ENCODE data around the gene CCDC88C.

Gene CCDC88C

DNA sequence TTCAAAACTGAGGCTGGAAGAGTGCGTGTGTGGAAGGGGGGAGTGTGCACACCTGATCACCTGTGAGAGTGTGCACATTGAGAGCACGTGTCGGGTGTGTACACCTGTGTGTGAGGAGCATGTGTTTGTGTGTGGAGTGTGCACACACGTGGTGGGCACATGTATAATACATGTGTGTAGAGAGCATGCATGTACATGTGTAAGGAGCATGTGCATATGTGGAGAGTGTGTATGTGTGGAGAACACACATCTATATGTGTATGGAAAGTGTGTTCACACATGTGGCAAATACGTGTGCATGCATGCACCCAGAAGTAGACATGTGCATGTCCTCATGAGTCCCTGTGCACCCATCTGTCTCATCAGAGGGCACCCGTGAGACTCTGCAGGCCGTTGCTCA is 110.0 kb downstream of the CCDC88C start:
- no peak for DNase-seq (ENCODE audit: low read depth in 2 of 2)

DNA sequence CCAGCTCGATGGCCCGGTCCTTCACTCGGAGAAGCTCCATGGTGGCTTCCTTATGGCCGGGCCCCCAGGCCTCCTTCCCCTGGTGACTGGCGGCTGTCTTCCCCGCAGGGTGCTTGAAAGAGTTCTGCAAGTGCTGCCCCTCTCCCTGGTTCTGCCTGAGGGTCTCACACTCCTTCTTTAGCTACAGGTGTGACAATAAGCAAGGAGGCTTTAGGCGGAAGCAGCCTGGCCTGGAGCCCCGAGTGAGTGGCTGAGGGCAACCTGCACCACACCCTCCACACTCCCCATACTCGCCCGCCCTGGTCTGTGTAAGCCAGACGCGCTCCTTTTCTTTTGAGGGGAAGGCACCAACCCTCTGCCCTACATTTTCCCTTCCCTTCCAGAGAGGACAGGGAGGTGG is 110.6 kb downstream of the CCDC88C start:
- no peak for DNase-seq (ENCODE audit: low read depth in 2 of 2)

DNA sequence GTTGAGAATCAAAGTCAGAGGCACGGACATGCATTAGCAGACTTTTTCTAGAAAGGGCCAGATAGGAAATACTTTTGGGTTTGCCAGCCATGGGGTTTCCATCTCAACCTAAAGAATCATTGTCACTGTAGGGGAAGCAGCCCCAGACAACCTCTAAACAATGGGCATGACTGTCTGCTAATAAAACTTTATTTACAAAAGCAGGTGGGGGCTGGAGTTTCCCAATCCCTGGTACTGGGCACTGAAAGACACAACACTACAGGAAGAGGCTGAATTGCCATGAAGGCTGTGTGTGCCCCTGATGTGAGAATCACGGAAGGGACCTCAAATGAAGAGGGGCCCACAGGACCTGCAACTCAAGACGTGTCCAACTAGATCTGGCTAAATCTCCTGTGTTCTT is 111.1 kb downstream of the CCDC88C start:
- DNase-seq (ENCODE audit: low read depth in 2 of 2): no peak

DNA sequence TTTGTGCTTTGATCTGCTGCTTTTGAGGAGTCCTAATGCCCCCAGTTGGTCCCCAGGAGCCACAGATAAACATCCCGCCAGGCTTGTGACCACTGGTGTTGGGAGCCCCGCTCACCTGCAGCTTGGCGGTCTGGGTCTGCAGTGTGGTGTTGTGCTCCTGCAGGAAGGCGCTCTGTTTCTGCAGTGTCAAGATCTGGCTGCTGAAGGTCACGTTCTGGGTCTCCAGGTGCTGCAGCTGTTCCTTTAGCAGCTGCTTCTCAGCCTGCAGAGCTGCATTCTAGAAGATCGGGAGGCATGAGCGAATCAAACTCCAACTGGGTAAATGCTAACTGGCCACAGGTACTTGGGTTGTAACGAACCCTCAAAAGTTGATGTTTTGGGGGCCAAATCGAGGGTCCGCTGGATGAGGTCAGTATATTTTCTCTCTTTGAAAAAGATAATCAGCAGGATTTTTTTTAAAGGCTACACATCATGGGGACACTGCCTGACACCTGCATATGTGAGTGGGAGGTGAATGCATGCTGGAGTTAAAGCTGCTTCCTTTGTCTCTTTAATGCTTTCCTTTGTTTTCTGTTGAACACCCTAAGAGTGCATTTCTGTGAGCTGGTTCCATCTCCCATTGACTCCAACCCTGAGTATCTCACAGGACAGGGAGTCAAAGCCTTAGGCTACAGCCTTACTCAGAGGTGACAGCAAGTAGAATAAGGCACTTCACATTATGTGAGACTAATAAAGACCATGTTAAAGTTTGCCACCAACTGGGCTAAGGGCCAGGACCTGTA is 111.8 kb downstream of the CCDC88C start:
- no peak for DNase-seq (ENCODE audit: low read depth in 2 of 2)

DNA sequence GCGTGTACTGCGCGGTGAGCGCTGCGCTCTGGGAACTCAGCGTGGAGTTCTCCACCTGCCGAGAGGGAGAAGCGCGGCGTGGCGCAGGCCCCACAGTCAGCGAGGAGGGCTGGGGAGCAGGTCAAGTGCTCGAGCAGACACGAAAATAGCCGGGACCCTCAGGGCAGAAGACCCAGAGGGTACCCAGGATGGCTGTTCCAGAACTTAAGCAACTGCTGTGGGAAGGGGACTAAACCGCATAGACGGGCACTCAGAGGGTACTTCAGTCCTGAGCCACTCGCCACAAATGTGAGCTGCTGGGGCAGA is 113.7 kb downstream of the CCDC88C start:
- no peak for DNase-seq (ENCODE audit: low read depth in 2 of 2)

DNA sequence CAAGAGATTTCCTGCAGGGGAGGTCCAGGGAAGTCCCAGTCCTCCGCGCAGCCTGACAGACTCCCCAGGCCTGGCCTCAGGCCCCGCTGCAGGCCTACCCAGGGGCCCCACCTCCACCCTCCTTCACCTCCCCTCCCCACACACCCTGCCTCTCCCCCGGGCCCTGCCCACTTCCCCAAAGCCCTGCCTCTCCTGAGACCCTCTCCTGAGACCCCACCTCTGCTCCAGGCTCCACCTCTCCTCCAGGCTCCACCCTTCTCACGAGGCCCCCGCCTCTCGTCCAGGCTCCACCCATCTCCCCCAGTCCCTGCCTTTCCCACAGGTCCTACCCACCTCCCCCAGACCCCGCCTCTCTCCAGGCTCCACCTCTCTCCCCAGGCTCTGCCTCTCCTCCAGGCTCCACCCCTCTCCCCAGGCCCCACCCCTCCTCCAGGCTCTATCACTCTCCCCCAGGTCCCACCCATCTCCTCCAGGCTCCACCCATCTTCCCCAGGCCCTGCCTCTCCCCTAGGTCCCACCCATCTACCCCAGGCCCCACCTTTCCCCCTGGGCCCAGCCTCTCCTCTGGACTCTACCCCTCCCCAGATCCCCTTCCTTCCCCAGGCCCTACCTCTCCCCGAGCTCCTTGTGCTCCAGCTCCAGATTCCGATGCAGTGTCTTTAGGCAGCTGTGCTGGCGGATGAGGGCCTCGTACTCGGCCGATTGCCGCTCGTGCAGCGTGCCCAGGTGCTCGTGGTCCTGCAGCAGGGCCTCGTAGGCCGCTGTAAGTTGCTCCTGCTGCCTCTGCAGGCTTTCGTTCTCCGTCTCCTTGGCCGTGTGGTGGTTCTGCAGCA is 114.3 kb downstream of the CCDC88C start:
- DNase-seq (ENCODE audit: low read depth in 2 of 2): no peak

DNA sequence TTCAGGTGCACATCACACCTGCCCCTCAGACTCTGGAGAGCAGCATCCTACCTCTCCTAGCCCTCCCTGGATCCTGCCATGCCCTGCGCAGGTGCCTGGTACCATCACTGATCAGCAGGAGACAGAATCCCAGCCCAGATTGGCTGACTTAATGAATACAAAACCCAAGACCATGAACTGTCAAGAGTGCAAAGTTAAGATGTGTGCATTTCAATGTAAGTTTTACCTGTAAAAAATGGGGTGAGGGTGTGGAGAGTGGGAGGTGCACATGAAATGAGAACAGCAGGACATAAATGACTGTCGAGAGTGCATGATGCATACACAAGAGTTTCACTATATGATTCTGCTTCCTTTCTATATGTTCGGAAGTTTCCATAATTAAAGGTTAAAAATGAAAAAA is 115.2 kb downstream of the CCDC88C start:
- no peak for DNase-seq (ENCODE audit: low read depth in 2 of 2)

DNA sequence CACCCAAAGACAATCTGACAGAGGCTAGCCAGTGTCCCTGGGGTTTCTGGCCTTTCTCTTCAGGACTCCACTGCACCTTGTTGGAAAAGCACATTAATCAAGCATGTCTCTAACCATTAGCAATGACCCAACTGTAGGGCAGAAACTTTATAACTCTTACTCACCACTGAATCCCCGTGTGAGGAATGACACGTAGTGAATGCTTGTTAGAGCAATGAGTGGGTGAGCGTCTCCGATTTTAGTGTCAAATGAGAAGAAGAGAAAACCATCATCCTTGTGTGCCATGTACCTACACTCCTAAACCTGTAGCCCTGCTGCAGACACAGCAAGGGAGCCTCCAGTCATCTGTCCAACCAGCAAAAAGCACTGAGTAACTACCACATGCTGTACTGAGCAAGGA is 116.7 kb downstream of the CCDC88C start:
- DNase-seq (ENCODE audit: low read depth in 2 of 2): no peak

DNA sequence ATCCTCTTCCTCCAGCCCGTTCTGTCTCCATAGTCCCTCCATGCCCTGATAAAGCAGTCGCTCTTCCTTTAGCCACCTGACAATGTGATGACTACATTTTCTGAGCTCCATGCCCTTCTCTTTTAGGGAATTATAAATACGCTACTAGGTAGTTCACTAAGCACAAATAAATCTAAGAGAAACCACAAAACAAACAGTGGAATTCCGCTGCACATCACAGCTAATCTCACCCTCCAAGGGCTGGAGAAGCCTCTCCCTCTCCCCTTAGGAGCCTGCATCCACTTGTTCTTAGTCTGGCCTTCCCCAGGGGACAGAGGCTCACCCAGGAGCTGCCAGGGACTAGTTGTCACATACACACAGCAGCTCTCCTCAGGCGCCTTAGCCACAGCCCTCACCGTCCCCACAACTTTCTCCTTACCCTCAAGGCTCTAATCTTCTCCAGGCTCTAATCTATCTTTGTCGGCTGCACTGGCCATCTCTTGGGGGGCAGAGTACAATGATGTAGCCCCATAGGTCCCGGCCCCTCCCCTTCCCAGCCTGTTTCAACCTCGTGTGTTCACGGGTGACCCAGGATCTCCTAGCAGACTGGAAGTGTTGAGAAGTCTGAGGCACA is 117.2 kb downstream of the CCDC88C start:
- DNase-seq (ENCODE audit: low read depth in 2 of 2): no peak

DNA sequence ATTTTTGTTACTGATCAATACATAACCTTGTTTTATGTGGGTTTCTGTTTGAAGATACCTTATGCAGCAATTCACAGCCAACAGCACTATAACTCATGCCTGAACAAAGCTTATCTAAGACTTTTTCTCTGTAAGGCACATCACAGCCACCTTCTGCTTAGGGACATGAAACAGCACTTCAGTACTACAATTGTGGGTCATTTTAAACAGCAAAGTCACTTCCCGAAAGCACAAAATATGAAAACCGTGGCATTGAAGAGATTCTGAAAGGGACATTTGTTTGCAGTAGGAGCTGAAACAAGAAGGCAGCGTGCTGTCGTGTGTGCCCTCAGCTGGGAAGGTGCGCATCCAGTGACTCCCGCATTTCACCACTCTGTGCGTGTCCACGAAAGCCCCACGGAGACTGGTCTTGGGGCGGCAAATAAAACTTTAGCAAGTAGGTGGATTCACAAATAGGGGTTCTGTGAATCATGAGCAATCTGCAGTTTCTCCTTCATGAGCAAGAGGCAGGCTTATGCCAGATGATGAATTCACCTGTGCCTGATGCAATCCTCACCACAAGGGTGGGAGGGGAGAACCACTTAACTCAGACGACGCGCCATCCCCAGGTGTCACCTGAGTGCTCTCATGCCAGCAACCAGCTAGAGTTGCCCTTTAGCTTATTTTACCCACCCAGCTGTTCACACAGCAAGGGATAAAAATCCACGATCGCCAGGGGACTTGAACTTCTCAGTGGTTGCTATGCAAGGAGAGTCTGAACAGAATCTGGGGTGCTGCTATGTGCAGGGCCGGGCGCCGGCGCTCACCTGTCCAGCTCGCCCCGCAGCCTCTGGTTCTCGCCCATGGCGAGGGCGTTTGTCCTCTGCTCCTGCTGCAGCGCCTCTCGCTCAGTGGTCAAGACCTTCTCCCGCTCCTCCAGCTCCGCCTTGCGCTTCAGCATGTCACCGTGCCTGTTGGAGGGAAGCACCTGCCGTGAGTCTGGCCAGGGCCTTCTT is 118.2 kb downstream of the CCDC88C start:
- DNase-seq (ENCODE audit: low read depth in 2 of 2): no peak

DNA sequence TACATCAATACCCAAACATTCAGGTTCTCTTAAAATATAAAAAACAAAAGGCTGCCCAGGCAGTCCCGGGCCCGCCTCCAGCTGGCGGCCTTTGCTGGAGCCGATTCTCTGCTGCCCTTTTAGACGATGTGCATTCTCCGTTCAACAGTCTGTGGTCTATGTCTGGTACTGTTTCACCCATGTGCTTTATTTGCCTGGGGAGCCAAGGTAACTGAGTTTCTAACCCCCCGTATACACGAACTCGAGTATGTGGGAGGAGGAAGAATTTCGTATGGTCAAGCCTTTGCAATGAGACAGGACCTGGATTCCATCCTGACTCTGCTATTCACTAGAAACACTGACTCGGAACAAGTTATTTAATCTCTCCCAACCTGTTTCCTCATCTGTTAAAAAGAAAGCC is 119.0 kb downstream of the CCDC88C start:
- DNase-seq (ENCODE audit: low read depth in 2 of 2): no peak

DNA sequence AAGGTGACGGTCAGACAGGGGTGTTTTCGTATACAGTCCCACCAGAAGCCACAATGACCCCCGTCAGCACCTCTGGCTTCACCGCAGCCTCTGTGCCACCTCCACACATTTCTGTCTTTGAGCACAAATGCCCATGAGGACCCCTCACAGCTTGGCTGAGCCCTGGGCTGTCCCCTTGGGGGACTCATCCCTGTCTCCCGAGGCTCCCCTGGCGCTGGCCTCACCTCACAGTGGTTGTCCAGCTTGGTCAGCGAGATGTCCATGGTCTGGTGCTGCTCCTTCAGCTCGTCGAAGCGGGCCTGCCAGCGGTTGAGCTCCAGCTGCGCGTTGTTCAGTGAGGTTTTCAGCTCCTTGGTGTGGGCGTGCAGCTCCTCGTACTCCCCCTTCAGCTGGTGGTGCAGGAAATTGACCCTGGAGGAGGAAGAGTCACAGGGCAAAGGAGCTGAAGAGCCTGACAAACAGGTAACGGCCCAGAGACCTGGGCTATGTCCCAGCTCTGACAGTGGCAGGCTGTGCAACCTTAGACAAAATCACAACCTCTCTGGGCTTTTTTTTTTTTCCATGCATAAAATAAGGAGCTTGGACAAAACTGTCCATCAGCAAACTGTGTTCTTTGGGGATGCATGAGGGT is 120.4 kb downstream of the CCDC88C start:
- no peak for DNase-seq (ENCODE audit: low read depth in 2 of 2)

DNA sequence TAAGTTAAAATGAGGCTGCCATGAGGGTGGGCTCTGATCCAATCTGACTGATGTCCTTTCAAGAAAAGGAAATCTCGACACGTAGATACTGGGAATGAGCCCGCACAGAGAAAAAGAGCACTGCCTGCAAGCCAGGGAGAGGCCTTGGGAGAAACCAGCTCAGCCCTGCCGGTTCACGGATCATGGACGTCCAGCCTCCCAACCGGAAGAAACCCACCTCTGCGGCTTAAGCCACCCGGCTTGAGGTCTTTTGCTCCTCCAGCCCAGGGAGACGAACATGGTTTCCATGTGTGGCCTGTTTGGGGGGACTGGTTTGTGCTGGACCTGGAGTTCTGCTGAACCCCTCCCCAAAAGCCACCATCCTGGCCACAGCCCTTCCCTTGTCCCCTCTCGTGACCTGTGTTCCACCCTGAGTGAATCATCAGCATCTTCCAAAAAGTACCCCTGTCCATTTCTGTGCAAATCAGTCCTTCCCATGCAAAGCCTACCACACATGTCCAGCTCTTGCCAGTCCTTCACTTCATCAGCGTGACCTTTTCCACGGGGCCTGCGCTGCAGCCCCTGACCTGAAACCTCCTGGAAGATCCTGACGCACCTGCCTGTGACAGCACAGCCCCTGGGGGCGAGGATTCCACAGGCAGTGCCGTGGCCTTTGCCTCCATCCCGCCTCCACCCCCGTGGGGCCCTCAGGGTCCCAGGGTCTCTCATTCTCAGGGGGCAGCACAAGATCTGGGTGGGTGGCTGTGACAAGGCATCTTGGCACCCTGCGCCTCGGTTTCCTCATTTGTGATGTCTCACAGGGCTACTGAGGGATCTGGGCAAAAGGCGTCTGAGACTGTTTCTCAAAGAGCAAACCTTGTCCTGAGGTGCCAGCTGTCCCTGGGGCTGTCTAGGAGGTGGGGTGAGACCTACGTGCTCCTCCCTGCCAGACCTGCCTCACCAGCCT is 121.5 kb downstream of the CCDC88C start:
- DNase-seq (ENCODE audit: low read depth in 2 of 2): no peak

DNA sequence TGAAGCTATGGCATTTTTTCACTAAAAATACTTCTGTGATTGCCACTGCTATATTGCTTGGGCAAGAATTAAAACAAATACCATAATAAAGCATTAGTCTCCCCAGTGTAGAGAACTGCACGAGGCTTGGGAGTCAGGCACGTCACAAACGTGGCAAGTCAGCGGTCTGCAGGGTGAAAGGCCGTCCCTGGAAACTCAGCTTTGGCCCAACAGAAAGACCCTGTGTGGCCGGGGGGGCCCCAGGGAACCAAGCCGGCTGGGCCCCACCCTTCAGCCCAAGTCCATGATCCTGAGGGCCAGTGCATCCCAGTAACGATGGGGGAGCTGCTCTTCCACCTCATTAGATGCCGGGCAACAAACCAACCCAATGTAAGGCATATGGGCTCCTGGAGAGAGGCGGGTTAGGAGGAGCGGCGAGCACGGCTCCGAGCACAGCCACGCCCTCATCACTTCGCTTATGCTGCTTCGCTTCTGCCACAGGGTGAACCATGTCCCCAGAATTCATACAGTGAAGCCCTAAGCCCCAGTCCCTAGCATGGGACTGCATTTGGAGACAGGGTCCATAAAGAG is 122.3 kb downstream of the CCDC88C start:
- DNase-seq (ENCODE audit: low read depth in 2 of 2): no peak

DNA sequence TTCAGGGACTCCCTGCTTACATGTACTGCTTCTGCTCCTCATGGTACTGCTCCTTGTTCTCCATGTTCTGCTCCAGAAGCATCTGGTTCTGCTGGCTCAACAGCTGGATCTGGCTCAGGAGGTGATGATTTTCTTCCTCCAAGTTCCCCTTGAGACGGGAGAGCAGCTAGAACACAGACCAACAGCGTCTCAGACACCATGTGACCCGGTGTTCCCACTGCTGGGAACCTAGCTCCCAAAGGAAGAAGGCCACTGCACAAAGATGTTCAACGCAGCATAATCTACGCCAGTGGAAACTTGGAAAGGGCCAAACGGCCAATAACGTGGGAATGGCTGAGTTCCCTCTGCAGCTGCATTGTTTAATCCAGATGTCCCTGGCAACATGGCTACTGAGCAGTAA is 123.5 kb downstream of the CCDC88C start:
- DNase-seq (ENCODE audit: low read depth in 2 of 2): no peak

DNA sequence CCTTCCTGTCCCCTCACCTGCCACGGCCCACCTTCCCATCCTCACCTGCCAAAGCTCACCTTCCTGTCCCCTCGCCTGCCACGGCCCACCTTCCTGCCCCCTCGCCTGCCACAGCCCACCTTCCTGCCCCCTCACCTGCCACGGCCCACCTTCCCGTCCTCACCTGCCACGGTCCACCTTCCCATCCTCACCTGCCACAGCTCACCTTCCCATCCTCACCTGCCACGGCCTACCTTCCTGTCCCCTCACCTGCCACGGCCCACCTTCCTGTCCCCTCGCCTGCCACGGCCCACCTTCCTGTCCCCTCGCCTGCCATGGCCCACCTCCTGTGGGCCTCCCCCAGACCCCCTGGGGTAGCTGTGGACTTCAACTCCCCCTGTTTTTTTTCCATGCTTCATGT is 124.3 kb downstream of the CCDC88C start:
- no peak for DNase-seq (ENCODE audit: low read depth in 2 of 2)

DNA sequence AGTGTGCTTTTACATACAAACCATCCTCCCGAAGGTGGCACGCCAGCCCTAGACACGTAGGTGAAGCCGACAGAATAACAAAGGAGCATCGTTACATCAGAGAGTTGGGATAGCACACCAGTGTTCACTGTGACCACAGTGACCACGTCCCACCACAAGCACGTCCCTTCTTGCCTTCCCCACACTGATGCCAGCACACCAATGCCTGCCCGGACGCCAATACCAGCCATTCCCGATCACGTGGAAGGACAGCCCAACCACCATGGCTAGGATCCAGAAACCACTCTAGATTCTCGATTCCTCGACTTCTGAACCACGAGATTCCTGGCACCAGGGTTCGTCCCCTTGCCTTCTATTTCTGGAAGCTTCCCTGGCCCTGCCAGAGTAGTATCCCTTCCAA is 125.1 kb downstream of the CCDC88C start:
- DNase-seq (ENCODE audit: low read depth in 2 of 2): no peak

DNA sequence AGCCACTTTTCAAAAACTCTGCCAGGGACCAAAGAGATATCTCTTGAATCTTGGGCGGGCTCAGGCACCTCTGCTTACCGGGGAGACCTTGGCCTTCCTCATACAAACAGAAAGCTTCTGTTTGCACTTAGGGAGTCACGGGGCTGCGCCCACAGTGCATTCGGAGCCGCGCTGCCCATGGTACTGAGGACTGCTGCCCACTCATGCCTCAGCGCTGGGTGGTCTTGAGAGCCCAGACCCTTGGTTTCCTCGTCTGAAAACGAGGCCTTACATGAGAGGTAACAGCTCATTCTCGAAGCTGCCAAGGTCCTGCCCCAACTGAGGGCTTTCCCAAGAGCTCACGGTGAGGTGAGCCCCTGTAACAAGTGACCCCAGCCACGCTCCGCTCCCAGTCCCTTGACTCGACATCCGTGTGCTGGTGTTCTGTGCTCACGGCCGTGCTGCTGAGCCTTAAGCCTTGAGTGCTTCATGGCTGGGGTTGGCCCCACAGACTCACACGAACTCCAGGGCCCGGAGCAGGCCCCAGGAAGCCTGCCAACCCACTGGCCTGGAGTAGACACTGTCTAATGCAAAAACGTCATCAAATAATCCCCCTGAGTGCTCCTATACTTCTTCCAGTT is 125.7 kb downstream of the CCDC88C start:
- DNase-seq (ENCODE audit: low read depth in 2 of 2): no peak

DNA sequence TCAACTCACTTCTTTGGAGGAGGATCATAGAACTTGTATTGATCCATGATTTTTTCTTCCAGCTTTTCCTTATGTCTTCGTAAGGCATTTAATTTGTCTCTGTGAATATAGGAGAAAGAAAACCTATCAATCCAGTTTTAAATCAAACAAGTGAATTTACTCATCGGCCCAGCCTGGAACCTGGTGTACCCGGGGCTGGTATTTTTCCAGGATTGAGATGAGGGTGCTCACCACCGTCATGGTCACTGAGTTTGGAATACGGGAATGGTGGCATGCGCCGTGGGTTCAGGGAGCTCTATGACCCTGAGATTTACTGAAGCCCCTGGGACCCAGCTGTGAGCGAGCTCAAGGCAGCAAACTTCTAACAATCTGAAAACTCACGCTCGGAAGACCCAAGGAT is 126.6 kb downstream of the CCDC88C start:
- no peak for DNase-seq (ENCODE audit: low read depth in 2 of 2)

Measured in activated CD8-positive, alpha-beta memory T cell treated with anti-CD3 and anti-CD28 coated beads for 4 hours (primary cell).